Measurements from ENCODE around the gene RGS6. TPM values are rescaled to one million over a fixed set of nuclear protein-coding genes. Genes with fewer than 3 reads are reported as not detected.

Gene RGS6
- total RNA-seq, 1 donor from 2014 or later: not detected

- Mint-ChIP-seq H3K9me3 (no peaks in the 10 kb centered on the region), H3K27ac (no peak overlapping the region), H3K27me3 (peaks cover 24% of the 10 kb centered on the region), H3K36me3 (ENCODE audit: low read depth) (no peaks in the 10 kb centered on the region), H3K4me3 (no peak overlapping the region), H3K4me1 (no peaks in the 10 kb centered on the region)
- no peak for DNase-seq
- intact Hi-C loops (cut with micrococcal nuclease): no loop called here
- ChIA-PET POLR2A (no interaction called here), CTCF (no interaction called here)
- TF ChIP-seq CTCF (IDR thresholded peaks at IDR 0.05): no peak
- no peak for ATAC-seq (ENCODE audit: low read depth)
Measured at GRCh38 chr14:71956920-71957563, 24.8 kb downstream of the RGS6 start.

DNA sequence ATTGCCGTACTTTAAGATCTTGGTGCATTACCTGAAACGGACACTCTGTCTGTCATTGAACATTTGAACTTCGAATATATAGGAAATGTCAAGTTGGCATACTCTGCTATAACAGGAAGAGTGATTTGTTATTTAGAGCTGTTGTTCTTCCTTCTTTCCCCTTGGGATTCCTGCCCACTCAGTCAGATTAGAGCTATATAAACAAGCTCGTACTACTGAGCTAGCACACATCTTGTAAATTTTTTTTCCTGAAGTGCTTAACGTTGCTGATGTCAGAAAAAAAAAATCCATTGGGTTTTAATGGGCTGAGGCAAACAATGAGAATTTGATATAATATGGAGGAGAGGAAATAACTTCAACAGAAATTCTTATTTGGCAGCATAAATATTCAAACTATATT, 26.8 kb downstream of the RGS6 start:
- Mint-ChIP-seq H3K36me3 (ENCODE audit: low read depth) (no peaks in the 10 kb centered on the region), H3K27me3 (peaks cover 26% of the 10 kb centered on the region), H3K27ac (no peak overlapping the region), H3K4me1 (no peaks in the 10 kb centered on the region), H3K9me3 (no peaks in the 10 kb centered on the region), H3K4me3 (no peak overlapping the region)
- CTCF ChIA-PET: no interaction called here
- no peak for DNase-seq
- POLR2A ChIA-PET: no interaction called here
- no peak for ATAC-seq (ENCODE audit: low read depth)
- no peak for TF ChIP-seq CTCF (IDR thresholded peaks at IDR 0.05)
- intact Hi-C loops (cut with micrococcal nuclease): no loop called here

DNA sequence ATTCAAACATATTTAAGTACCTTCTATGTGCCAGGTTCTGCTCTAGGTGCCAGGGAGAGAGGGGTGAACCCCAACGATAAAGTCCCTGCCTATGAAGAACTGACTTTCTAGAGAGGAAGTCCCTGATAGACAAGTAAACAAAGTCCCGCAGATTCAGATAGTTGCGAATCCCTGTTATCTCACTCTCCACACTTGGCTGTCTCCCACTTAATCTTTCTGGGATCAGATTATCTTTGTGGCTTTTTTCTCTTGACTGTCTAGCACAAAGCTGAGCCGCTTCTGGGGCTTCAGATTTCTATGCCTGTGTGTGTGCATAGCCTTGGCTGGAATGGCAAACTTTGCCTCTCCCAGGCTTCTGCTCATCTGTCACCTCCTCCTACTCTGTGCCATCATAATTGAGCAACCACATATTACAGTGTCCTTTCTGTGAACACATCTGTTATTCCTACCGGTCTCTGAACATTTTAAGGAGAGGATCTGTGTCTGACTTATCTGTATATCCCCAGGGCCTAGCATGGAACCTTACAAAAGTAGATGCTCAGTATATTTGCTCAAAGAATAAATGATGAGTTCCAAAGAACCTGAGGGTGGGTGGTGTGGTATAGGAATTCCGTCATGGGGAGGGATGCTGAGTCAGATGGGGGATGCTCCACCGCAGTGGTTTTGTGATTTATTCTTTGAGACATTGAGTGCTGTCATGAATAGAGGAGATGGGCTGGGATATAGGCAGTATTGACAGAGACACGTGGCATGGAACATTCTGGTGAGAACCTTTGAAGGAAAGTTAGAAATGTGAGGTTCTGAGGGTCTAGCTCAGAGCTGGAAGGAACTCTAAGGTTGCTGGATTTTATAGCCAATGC, 28.5 kb downstream of the RGS6 start:
- H3K4me3 Mint-ChIP-seq: no peak overlapping the region
- no peaks in the 10 kb centered on the region for H3K9me3 Mint-ChIP-seq
- DNase-seq: no peak
- H3K27me3 Mint-ChIP-seq: peaks cover 21% of the 10 kb centered on the region
- no peaks in the 10 kb centered on the region for H3K4me1 Mint-ChIP-seq
- ChIA-PET CTCF (no interaction called here), POLR2A (no interaction called here)
- H3K27ac Mint-ChIP-seq: no peak overlapping the region
- no peak for TF ChIP-seq CTCF (IDR thresholded peaks at IDR 0.05)
- intact Hi-C loops (cut with micrococcal nuclease): no loop called here
- ATAC-seq (ENCODE audit: low read depth): no peak
- no peaks in the 10 kb centered on the region for H3K36me3 Mint-ChIP-seq (ENCODE audit: low read depth)

DNA sequence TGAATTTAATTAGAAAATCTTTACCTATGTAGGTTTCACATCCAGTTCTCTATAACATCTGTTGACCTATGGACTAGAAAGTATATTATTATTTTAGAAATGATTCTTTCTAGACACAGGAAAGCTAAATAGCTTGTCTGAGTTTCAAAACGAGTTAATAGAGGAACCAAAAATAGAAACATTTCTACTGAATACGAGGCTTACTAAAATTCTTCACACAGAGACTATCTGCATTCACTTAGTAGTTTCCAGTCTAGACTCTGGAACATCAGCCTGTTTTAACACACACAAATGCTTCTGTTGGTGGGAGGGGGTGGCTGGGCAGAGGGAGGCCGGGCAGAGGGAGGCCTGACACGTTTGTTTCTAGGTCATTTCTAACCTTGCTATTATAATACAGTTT, 29.7 kb downstream of the RGS6 start:
- Mint-ChIP-seq H3K4me3 (no peak overlapping the region), H3K36me3 (ENCODE audit: low read depth) (no peaks in the 10 kb centered on the region), H3K9me3 (no peaks in the 10 kb centered on the region), H3K4me1 (no peaks in the 10 kb centered on the region), H3K27me3 (peaks cover 19% of the 10 kb centered on the region), H3K27ac (no peak overlapping the region)
- ChIA-PET CTCF (no interaction called here), POLR2A (no interaction called here)
- DNase-seq (no peak), ATAC-seq (ENCODE audit: low read depth) (no peak)
- intact Hi-C loops (cut with micrococcal nuclease): no loop called here
- no peak for TF ChIP-seq CTCF (IDR thresholded peaks at IDR 0.05)

GRCh38 chr14:71964716-71965115, 32.5 kb downstream of the RGS6 start:
- intact Hi-C loops (cut with micrococcal nuclease): no loop called here
- peaks cover 17% of the 10 kb centered on the region for H3K27me3 Mint-ChIP-seq
- no peak overlapping the region for H3K27ac Mint-ChIP-seq
- no peak overlapping the region for H3K4me3 Mint-ChIP-seq
- DNase-seq (no peak), ATAC-seq (ENCODE audit: low read depth) (no peak)
- H3K9me3 Mint-ChIP-seq: no peaks in the 10 kb centered on the region
- CTCF ChIA-PET: no interaction called here
- no peak for TF ChIP-seq CTCF (IDR thresholded peaks at IDR 0.05)
- H3K36me3 Mint-ChIP-seq (ENCODE audit: low read depth): no peaks in the 10 kb centered on the region
- no peaks in the 10 kb centered on the region for H3K4me1 Mint-ChIP-seq
- POLR2A ChIA-PET: no interaction called here
